Astrocyte (in vitro differentiated cells and primary cell): Measurements from ENCODE around the gene C19orf73.

ENCODE experiments used
- EZH2 ChIP-seq: IDR thresholded peaks from 2 replicates; pipeline ENCODE4 v1.6.1; 2012; ENCODE audit warnings: mild to moderate bottlenecking, low read length, inconsistent platforms; ENCODE audit not compliant: insufficient read depth
- TF ChIP-seq, protein P1 (sequence below): IDR thresholded peaks from 2 replicates; pipeline ENCODE4 v1.5.1; 2011; ENCODE audit warnings: low read depth, mild to moderate bottlenecking, inconsistent platforms, low read length, moderate library complexity; ENCODE audit not compliant: insufficient read depth

- TF ChIP-seq, protein P1, sequence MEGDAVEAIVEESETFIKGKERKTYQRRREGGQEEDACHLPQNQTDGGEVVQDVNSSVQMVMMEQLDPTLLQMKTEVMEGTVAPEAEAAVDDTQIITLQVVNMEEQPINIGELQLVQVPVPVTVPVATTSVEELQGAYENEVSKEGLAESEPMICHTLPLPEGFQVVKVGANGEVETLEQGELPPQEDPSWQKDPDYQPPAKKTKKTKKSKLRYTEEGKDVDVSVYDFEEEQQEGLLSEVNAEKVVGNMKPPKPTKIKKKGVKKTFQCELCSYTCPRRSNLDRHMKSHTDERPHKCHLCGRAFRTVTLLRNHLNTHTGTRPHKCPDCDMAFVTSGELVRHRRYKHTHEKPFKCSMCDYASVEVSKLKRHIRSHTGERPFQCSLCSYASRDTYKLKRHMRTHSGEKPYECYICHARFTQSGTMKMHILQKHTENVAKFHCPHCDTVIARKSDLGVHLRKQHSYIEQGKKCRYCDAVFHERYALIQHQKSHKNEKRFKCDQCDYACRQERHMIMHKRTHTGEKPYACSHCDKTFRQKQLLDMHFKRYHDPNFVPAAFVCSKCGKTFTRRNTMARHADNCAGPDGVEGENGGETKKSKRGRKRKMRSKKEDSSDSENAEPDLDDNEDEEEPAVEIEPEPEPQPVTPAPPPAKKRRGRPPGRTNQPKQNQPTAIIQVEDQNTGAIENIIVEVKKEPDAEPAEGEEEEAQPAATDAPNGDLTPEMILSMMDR, result no peak
- TF ChIP-seq EZH2, result no peak
Measured at GRCh38 chr19:49125025-49125731, 6.2 kb upstream of the C19orf73 start.
